Airway epithelial cell (primary cell): ENCODE measurements around the gene RFWD3. TPM values are rescaled to one million over a fixed set of nuclear protein-coding genes. Genes with fewer than 3 reads are reported as not detected.

Source experiments
- total RNA-seq: library from RNA; depleted of rRNA; stranded (reverse); fragments of >200 nt; gene quantifications from 2 replicates; pipeline ENCODE4 v1.2.3, GENCODE V29; 2015

RFWD3 gene, protein sequence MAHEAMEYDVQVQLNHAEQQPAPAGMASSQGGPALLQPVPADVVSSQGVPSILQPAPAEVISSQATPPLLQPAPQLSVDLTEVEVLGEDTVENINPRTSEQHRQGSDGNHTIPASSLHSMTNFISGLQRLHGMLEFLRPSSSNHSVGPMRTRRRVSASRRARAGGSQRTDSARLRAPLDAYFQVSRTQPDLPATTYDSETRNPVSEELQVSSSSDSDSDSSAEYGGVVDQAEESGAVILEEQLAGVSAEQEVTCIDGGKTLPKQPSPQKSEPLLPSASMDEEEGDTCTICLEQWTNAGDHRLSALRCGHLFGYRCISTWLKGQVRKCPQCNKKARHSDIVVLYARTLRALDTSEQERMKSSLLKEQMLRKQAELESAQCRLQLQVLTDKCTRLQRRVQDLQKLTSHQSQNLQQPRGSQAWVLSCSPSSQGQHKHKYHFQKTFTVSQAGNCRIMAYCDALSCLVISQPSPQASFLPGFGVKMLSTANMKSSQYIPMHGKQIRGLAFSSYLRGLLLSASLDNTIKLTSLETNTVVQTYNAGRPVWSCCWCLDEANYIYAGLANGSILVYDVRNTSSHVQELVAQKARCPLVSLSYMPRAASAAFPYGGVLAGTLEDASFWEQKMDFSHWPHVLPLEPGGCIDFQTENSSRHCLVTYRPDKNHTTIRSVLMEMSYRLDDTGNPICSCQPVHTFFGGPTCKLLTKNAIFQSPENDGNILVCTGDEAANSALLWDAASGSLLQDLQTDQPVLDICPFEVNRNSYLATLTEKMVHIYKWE
- total RNA-seq: 14.9 and 22.0 TPM in 2 replicates

DNA sequence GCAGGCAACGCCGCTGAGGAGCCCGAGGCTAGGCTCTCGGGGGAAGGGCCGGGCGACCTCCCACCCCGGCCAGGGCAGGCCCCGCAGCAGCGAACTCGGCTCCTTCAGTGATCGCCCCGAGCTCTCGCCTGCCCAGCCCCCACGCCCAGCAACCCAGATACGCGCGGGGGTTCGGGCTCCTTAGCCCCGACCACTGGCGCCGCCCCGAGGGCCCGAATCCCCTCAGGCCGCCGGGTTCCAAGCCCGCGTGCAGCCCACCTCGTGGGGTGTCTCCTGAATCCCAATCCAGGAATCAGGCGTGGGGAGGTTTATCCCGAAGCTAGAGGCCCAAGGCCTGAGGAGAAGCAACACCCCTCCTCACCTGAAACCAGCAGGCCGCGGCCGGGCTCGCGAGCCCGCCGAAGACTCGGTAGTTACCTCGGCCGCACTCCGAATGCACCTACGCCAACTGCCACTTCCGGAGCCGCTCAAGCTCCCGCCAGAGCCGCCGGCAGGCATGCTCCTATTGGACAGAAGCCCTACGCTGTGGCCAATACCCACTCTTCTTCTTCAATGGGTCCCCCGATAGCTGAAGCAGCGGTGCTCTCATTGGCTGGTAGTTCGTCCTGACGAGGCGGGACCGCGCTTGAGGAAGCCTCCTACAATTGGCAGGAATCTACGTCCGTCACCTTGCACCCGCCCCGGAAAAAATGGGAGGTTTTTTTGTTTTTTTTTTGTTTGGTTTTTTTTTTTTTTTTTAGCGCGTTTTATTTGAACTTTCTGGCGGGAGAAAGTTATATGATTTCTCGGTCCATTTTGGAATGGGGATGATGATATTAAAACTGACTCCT lies at the start of gene RFWD3:
TSS of gene RFWD3 (minus strand) at position 453 of the 830 bp plus-strand sequence. CDS start 5,428 bp downstream, outside the sequence.

DNA sequence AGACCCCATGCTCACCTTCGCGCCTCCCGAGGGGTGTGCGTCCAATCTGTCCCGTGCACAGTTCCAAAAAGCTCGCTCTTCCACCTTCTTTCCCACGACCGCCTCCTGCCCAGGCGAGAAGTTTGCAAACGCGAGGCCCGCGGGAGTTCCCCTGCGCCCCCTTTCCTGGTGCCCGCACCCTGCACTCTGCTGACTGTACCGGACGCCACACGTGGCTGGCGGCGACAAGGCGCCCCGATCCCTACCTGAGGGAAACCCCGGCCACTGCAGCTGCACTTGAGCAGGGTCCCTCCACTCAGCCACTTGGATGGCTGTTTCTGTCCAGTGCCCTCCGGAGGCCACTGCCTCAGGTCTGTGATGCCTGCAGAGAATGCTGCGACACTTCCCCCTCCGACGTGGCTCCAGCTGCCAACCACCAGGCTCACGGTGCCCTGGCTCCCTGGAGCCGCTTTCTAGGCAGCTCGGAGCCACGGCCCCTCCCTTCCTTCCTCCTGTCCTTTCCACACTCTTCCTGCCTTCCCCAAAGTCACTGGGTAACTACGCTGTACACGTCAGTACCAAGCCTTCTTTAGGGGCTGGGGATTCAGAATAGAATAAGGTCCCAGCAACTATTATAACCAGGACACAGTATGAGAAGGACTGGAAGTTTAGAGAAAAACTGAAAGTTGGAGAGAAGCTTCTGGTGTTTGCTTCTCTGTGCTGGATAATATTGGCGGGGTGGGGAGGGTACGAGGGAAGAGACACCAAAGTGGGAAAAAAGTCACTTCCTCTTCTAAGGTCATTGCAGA lies 34.0 kb upstream of the RFWD3 start, which contains the start of gene MLKL:
TSS of gene MLKL (minus strand) at position 425 of the 788 bp plus-strand sequence. CDS start 5,105 bp downstream, outside the sequence.

DNA sequence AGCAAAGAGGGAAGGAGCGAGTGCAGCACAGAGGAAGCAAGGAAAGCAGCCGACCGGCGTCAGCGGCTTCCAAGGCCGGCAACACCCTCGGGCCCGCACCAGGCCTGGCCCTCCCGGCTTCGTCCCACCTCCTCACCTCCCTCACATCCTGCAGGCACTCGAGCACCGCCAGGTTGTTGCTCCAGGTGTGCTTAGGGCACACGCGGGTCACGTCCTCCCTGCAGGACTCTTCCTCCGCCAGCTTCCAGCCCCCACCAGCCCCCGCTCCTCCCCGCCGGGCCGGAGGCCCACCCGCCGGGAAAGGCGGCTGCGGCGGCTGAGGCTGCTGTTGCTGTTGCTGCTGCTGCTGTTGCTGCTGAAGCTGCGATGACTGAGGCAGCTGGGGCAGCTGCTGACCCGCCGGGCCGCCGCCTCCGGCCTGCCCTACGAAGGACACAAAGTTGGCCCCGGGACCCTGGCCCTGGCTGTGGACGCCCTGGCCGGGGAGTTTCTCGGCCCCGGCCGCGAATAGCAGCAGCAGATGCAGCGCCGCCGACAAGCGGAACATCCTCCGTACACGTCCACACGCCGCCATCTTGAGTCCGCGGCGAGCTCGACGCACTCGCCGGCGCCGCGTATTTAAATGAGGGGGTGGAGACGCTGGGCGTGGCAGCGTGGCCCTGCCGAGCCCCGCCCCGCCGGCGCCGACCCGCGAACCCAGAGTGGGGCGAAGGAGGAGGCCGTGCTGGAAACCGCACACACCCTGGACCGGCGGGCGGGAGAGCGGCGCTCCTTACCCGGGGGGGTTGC lies 60.0 kb downstream of the RFWD3 start, which contains the start of gene GLG1:
TSS of gene GLG1 (minus strand) at position 594 of the 789 bp plus-strand sequence. CDS start at position 574, 20 bp downstream.

Other genes starting within 250 kb of the RFWD3 start
- 0.14 TPM in 1 of 2 replicates, not detected in the other for gene CLEC18B, start 245.4 kb downstream of the RFWD3 start, total RNA-seq
- gene GLG1, start 59.8 kb downstream of the RFWD3 start, total RNA-seq: 69.6 and 91.8 TPM in 2 replicates
- gene MLKL, start 34.0 kb upstream of the RFWD3 start, total RNA-seq: 7.9 and 8.9 TPM in 2 replicates
- 1.3 and 1.7 TPM in 2 replicates for gene FA2H, start 107.9 kb upstream of the RFWD3 start, total RNA-seq